Stomach (tissue), 4 donors: ENCODE results near the gene KRTAP10-12.

ENCODE experiments used
- CTCF ChIP-seq, 7 experiments: fragments of 450-650 bp in 4 of 7; fragments of 200-600 bp in 3 of 7; sonication (generic) in 3 of 7; IDR thresholded peaks; one replicate each; pipeline ENCODE4 v1.5.1; 2016 to 2019; ENCODE audit warnings: antibody characterized with exemption in 7 of 7, control low read depth in 2 of 7, mild to moderate bottlenecking in 1 of 7
- EP300 ChIP-seq: sonication (generic); formaldehyde crosslinking; IDR thresholded peaks from one replicate; pipeline ENCODE4 v1.6.1; 2017; ENCODE audit warnings: antibody characterized with exemption
- POLR2AphosphoS5 ChIP-seq, 3 donors: sonication (generic); formaldehyde crosslinking; IDR thresholded peaks; one replicate each; pipeline ENCODE4 v1.6.1; 2016; ENCODE audit warnings: antibody characterized with exemption in 3 of 3

- no peak for TF ChIP-seq CTCF (IDR thresholded peaks at IDR 0.05)
- TF ChIP-seq POLR2AphosphoS5 (IDR thresholded peaks at IDR 0.05), result no peak
- no peak for TF ChIP-seq EP300
These were observed 29.9 kb downstream of the KRTAP10-12 start for GRCh38 chr21:44726826-44727225.
